ENCODE data around the gene SMG6.

Gene SMG6

DNA sequence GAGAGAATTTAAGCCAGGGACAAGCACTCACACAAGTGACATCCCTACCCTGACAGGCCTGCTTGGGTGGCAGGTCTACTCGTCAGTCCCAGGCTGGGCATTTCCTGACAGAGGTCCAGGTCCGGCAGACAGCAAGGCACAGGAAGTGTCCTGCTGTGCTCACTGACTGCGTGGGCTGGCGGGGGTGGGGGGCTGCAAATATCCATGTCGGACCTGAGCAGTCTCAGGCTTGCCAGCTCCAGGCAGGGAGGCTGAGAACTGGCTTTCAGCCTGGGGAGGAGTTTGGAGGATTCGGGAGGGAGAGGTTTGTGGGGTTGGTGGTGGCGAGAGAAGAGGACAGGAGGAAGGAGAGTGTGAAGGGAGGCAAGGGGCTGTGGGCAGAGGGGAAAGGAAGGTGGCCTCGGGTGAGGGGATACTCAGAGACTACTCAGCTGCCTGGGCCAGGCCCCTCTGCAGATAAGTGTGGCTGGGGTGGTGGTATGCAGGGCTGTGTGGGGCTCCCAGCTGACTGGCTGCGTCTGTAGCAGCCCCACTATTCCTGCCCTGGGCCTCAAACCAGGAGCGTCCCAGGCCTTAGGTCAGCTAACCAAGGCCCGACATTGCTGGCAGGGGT, 240.9 kb downstream of the SMG6 start:
- WGBS, 2 experiments = 55 to 57% methylated on average over 11 of the region's 11 CpGs

GRCh38 chr17:2061441-2061958, 242.1 kb downstream of the SMG6 start:
- Histone ChIP-seq H3K9me3 (ENCODE audit: control insufficient read depth, low read length) (no peaks in the 10 kb centered on the region), H3K27ac (ENCODE audit: insufficient read depth, low read depth, low read length, poor library complexity, severe bottlenecking) (no peak overlapping the region), H3K4me1 (ENCODE audit: control insufficient read depth, insufficient read depth, low read length) (peaks cover 4% of the 10 kb centered on the region), H3K4me3 (ENCODE audit: insufficient read depth, low read depth, low read length) (no peak overlapping the region), H3K36me3 (ENCODE audit: control insufficient read depth, insufficient read depth, low read length) (peaks cover 12% of the 10 kb centered on the region), H3K27me3 (ENCODE audit: control insufficient read depth, insufficient read depth, low read length, poor library complexity, severe bottlenecking) (peaks cover 48% of the 10 kb centered on the region)
- 91 to 93% methylated on average over 17 of the region's 17 CpGs for WGBS, 2 experiments

More for the DNA sequence above, 240.9 kb downstream of the SMG6 start:
- peaks cover 4% of the 10 kb centered on the region for H3K4me1 ChIP-seq (ENCODE audit: control insufficient read depth, insufficient read depth, low read length)
- peaks cover 12% of the 10 kb centered on the region for H3K36me3 ChIP-seq (ENCODE audit: control insufficient read depth, insufficient read depth, low read length)
- H3K9me3 ChIP-seq (ENCODE audit: control insufficient read depth, low read length) = no peaks in the 10 kb centered on the region
- no peak overlapping the region for H3K27ac ChIP-seq (ENCODE audit: insufficient read depth, low read depth, low read length, poor library complexity, severe bottlenecking)
- H3K4me3 ChIP-seq (ENCODE audit: insufficient read depth, low read depth, low read length) = no peak overlapping the region
- peaks cover 37% of the 10 kb centered on the region for H3K27me3 ChIP-seq (ENCODE audit: control insufficient read depth, insufficient read depth, low read length, poor library complexity, severe bottlenecking)

DNA sequence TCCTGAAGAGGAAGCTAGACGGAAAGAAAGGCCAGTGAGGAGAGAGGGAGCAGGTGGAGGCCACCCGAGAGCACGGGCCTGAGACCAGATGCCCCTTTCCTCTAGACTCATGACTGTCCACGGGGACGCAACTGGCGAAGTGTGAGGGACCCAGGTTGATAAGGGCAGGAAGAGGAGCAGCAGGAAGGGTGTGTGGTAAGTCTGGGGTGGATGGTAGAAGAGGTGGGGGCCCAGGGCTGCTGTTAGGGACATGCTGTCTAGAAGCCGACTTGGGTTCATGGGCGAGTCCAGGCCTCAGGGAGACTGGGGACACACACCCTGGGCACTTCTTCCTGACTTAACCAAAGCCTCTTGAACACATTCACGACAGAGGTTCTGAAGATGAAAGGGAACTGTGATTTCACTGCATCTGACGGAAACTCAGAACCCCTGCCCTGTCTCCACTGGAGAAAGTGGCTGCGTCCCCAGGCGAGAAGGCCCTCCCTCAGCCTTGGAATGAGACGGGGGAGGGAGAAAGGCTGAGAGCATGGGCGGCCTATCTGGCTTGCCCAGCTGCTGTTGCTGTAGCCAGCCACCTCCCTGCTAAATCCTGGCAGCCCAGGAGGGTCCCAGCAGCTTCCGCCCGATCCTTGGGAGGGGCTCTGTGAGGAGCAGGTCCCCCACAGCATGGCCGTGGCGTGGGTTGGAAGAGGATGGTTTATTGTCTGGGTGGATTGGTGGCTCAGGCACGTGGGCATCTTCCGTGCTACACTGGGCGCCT, 242.7 kb downstream of the SMG6 start:
- H3K27ac ChIP-seq (ENCODE audit: insufficient read depth, low read depth, low read length, poor library complexity, severe bottlenecking) = no peak overlapping the region
- H3K27me3 ChIP-seq (ENCODE audit: control insufficient read depth, insufficient read depth, low read length, poor library complexity, severe bottlenecking) = peaks cover 55% of the 10 kb centered on the region
- H3K9me3 ChIP-seq (ENCODE audit: control insufficient read depth, low read length) = no peaks in the 10 kb centered on the region
- WGBS, 2 experiments = 94 to 95% methylated on average over 21 of the region's 21 CpGs
- H3K4me3 ChIP-seq (ENCODE audit: insufficient read depth, low read depth, low read length) = no peak overlapping the region
- H3K36me3 ChIP-seq (ENCODE audit: control insufficient read depth, insufficient read depth, low read length) = peaks cover 10% of the 10 kb centered on the region
- H3K4me1 ChIP-seq (ENCODE audit: control insufficient read depth, insufficient read depth, low read length) = peaks cover 7% of the 10 kb centered on the region

GRCh38 chr17:2060385-2060658, 243.3 kb downstream of the SMG6 start:
- peaks cover 8% of the 10 kb centered on the region for H3K36me3 ChIP-seq (ENCODE audit: control insufficient read depth, insufficient read depth, low read length)
- WGBS, 2 experiments = 93% methylated on average over 6 of the region's 6 CpGs
- H3K4me3 ChIP-seq (ENCODE audit: insufficient read depth, low read depth, low read length) = no peak overlapping the region
- peaks cover 7% of the 10 kb centered on the region for H3K4me1 ChIP-seq (ENCODE audit: control insufficient read depth, insufficient read depth, low read length)
- no peak overlapping the region for H3K27ac ChIP-seq (ENCODE audit: insufficient read depth, low read depth, low read length, poor library complexity, severe bottlenecking)
- H3K9me3 ChIP-seq (ENCODE audit: control insufficient read depth, low read length) = no peaks in the 10 kb centered on the region
- peaks cover 60% of the 10 kb centered on the region for H3K27me3 ChIP-seq (ENCODE audit: control insufficient read depth, insufficient read depth, low read length, poor library complexity, severe bottlenecking)

GRCh38 chr17:2059547-2060384, 243.8 kb downstream of the SMG6 start:
- Histone ChIP-seq H3K27me3 (ENCODE audit: control insufficient read depth, insufficient read depth, low read length, poor library complexity, severe bottlenecking) (peaks cover 66% of the 10 kb centered on the region), H3K4me3 (ENCODE audit: insufficient read depth, low read depth, low read length) (no peak overlapping the region), H3K4me1 (ENCODE audit: control insufficient read depth, insufficient read depth, low read length) (peaks cover 7% of the 10 kb centered on the region), H3K9me3 (ENCODE audit: control insufficient read depth, low read length) (no peaks in the 10 kb centered on the region), H3K27ac (ENCODE audit: insufficient read depth, low read depth, low read length, poor library complexity, severe bottlenecking) (no peak overlapping the region), H3K36me3 (ENCODE audit: control insufficient read depth, insufficient read depth, low read length) (peaks cover 8% of the 10 kb centered on the region)
- 81 to 83% methylated on average over 21 of the region's 21 CpGs for WGBS, 2 experiments

DNA sequence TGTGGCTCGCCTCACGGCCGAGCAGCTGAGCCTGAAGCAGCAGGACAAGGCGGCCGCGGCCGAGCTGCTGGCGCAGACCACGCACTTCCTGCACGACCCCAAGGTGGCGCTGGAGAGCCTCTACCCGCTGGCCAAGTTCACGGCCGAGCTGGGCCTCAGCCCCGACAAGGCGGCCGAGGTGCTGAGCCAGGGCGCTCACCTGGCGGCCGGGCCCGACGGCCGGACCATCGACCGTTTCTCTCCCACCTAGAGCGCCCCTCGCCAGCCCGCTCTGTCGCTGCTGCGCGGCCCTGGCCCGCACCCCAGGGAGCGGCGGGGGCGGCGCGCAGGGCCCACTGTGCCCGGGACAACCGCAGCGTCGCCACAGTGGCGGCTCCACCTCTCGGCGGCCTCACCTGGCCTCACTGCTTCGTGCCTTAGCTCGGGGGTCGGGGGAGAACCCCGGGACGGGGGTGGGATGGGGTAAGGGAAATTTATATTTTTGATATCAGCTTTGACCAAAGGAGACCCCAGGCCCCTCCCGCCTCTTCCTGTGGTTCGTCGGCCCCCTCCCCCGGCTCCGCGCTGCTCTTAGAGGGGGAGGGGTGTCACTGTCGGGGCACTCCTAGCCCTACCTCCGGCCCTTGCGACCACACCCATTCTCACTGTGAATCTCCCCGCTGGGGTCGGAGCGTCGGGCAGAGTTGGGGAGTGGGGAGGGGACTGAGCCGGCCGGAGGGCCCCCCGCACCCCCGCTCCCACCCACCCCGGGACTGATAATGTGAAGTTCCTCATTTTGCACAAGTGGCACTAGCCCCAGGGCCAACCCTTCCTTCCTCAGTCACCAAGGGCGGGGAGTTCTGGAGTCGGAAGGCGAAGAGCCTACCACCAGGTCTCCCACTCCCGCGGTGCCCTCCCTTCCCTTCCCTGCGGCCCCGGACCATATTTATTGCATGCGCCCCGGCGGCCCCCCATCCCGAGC, 244.7 kb downstream of the SMG6 start:
- 22 to 23% methylated on average over 76 to 78 of the region's 78 CpGs for WGBS, 2 experiments
- Histone ChIP-seq H3K36me3 (ENCODE audit: control insufficient read depth, insufficient read depth, low read length) (no peaks in the 10 kb centered on the region), H3K27me3 (ENCODE audit: control insufficient read depth, insufficient read depth, low read length, poor library complexity, severe bottlenecking) (peaks cover 75% of the 10 kb centered on the region), H3K4me3 (ENCODE audit: insufficient read depth, low read depth, low read length) (no peak overlapping the region), H3K4me1 (ENCODE audit: control insufficient read depth, insufficient read depth, low read length) (peaks cover 7% of the 10 kb centered on the region), H3K9me3 (ENCODE audit: control insufficient read depth, low read length) (no peaks in the 10 kb centered on the region), H3K27ac (ENCODE audit: insufficient read depth, low read depth, low read length, poor library complexity, severe bottlenecking) (no peak overlapping the region)

GRCh38 chr17:2057760-2058585, 245.6 kb downstream of the SMG6 start:
- Histone ChIP-seq H3K36me3 (ENCODE audit: control insufficient read depth, insufficient read depth, low read length) (no peaks in the 10 kb centered on the region), H3K9me3 (ENCODE audit: control insufficient read depth, low read length) (no peaks in the 10 kb centered on the region), H3K27ac (ENCODE audit: insufficient read depth, low read depth, low read length, poor library complexity, severe bottlenecking) (no peak overlapping the region), H3K4me1 (ENCODE audit: control insufficient read depth, insufficient read depth, low read length) (peaks cover 7% of the 10 kb centered on the region), H3K4me3 (ENCODE audit: insufficient read depth, low read depth, low read length) (no peak overlapping the region), H3K27me3 (ENCODE audit: control insufficient read depth, insufficient read depth, low read length, poor library complexity, severe bottlenecking) (peaks cover 84% of the 10 kb centered on the region)
- 70 to 73% methylated on average over 98 of the region's 98 CpGs for WGBS, 2 experiments

DNA sequence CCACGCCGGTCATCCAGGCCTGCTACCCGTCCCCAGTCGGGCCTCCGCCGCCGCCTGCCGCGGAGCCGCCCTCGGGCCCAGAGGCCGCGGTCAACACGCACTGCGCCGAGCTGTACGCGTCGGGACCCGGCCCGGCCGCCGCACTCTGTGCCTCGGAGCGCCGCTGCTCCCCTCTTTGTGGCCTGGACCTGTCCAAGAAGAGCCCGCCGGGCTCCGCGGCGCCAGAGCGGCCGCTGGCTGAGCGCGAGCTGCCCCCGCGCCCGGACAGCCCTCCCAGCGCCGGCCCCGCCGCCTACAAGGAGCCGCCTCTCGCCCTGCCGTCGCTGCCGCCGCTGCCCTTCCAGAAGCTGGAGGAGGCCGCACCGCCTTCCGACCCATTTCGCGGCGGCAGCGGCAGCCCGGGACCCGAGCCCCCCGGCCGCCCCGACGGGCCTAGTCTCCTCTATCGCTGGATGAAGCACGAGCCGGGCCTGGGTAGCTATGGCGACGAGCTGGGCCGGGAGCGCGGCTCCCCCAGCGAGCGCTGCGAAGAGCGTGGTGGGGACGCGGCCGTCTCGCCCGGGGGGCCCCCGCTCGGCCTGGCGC, 246.3 kb downstream of the SMG6 start:
- H3K27me3 ChIP-seq (ENCODE audit: control insufficient read depth, insufficient read depth, low read length, poor library complexity, severe bottlenecking) = peaks cover 88% of the 10 kb centered on the region
- H3K9me3 ChIP-seq (ENCODE audit: control insufficient read depth, low read length) = no peaks in the 10 kb centered on the region
- no peak overlapping the region for H3K27ac ChIP-seq (ENCODE audit: insufficient read depth, low read depth, low read length, poor library complexity, severe bottlenecking)
- peaks cover 7% of the 10 kb centered on the region for H3K4me1 ChIP-seq (ENCODE audit: control insufficient read depth, insufficient read depth, low read length)
- 10% methylated on average over 81 of the region's 81 CpGs for WGBS, 2 experiments
- no peaks in the 10 kb centered on the region for H3K36me3 ChIP-seq (ENCODE audit: control insufficient read depth, insufficient read depth, low read length)
- no peak overlapping the region for H3K4me3 ChIP-seq (ENCODE audit: insufficient read depth, low read depth, low read length)

All from ectodermal cell (in vitro differentiated cells).